ENCODE results near the gene NOP16. TPM values are rescaled to one million over a fixed set of nuclear protein-coding genes. Genes with fewer than 3 reads are reported as not detected.

The NOP16 gene
- total RNA-seq, 3 donors from 2014 or later (not counting 1 experiment from before 2014, with no cell fraction given) = 6.4 to 12.4 (median 12.1) TPM

GRCh38 chr5:176368726-176369125, 19.7 kb downstream of the NOP16 start:
- Histone ChIP-seq H3K4me3 (ENCODE audit: low read length) (no peak overlapping the region), H3K27ac (ENCODE audit: low read length) (no peak overlapping the region), H3K27me3 (ENCODE audit: control insufficient read depth, insufficient read depth, low read length) (no peaks in the 10 kb centered on the region), H3K4me1 (ENCODE audit: control insufficient read depth, insufficient read depth, low read length) (peaks cover 11% of the 10 kb centered on the region), H3K36me3 (ENCODE audit: control insufficient read depth, insufficient read depth, low read length) (no peaks in the 10 kb centered on the region), H3K9me3 (ENCODE audit: control insufficient read depth, insufficient read depth, low read length) (no peaks in the 10 kb centered on the region)
- intact Hi-C loops (cut with micrococcal nuclease) = no loop called here
- no peak overlapping the region for H3K27ac Mint-ChIP-seq
- H3K36me3 Mint-ChIP-seq = peaks cover 6% of the 10 kb centered on the region
- H3K4me3 Mint-ChIP-seq = no peak overlapping the region
- DNase-seq = no peak
- no peak for TF ChIP-seq CTCF (IDR thresholded peaks at IDR 0.05)
- peaks cover 0 to 8% of the 10 kb centered on the region in 2 donors for H3K4me1 Mint-ChIP-seq
- no peak for ATAC-seq
- WGBS (ENCODE audit: insufficient coverage) = 95% methylated on average over 12 of the region's 13 CpGs
- H3K9me3 Mint-ChIP-seq = no peaks in the 10 kb centered on the region
- peaks cover 0 to 16% of the 10 kb centered on the region in 2 donors for H3K27me3 Mint-ChIP-seq (ENCODE audit: low read depth in 2 of 2)

- Mint-ChIP-seq H3K4me3 (peak overlapping the region; percentile 89), H3K27me3 (ENCODE audit: low read depth in 2 of 2) (peaks cover 0 to 16% of the 10 kb centered on the region in 2 donors), H3K27ac (no peak overlapping the region), H3K36me3 (peaks cover 6% of the 10 kb centered on the region), H3K9me3 (no peaks in the 10 kb centered on the region), H3K4me1 (peaks cover 8 to 20% of the 10 kb centered on the region in 2 donors)
- no peak for DNase-seq
- Histone ChIP-seq H3K4me3 (ENCODE audit: low read length) (no peak overlapping the region), H3K9me3 (ENCODE audit: control insufficient read depth, insufficient read depth, low read length) (peaks cover 3% of the 10 kb centered on the region), H3K27ac (ENCODE audit: low read length) (no peak overlapping the region), H3K27me3 (ENCODE audit: control insufficient read depth, insufficient read depth, low read length) (no peaks in the 10 kb centered on the region), H3K36me3 (ENCODE audit: control insufficient read depth, insufficient read depth, low read length) (no peaks in the 10 kb centered on the region), H3K4me1 (ENCODE audit: control insufficient read depth, insufficient read depth, low read length) (peaks cover 20% of the 10 kb centered on the region)
- no peak for ATAC-seq
- intact Hi-C loops (cut with micrococcal nuclease) = no loop called here
- TF ChIP-seq CTCF (IDR thresholded peaks at IDR 0.05) = no peak
- 89% methylated on average over 38 of the region's 38 CpGs for WGBS (ENCODE audit: insufficient coverage)
Measured at GRCh38 chr5:176366232-176366894, 22.0 kb downstream of the NOP16 start.

- peaks cover 3% of the 10 kb centered on the region for H3K9me3 ChIP-seq (ENCODE audit: control insufficient read depth, insufficient read depth, low read length)
- H3K4me3 ChIP-seq (ENCODE audit: low read length) = peak within 1 kb of the TSS; percentile 63
- Mint-ChIP-seq H3K27me3 (ENCODE audit: low read depth in 2 of 2) (peaks cover 0 to 16% of the 10 kb centered on the region in 2 donors), H3K4me1 (peaks cover 15 to 27% of the 10 kb centered on the region in 2 donors), H3K4me3 (peak within 1 kb of the TSS; percentile 79), H3K9me3 (no peaks in the 10 kb centered on the region), H3K27ac (no peak within 1 kb of the TSS), H3K36me3 (peaks cover 6% of the 10 kb centered on the region)
- no peak for TF ChIP-seq CTCF (IDR thresholded peaks at IDR 0.05)
- peaks cover 28% of the 10 kb centered on the region for H3K4me1 ChIP-seq (ENCODE audit: control insufficient read depth, insufficient read depth, low read length)
- no peaks in the 10 kb centered on the region for H3K27me3 ChIP-seq (ENCODE audit: control insufficient read depth, insufficient read depth, low read length)
- H3K36me3 ChIP-seq (ENCODE audit: control insufficient read depth, insufficient read depth, low read length) = no peaks in the 10 kb centered on the region
- intact Hi-C loops (cut with micrococcal nuclease) = no loop called here
- WGBS (ENCODE audit: insufficient coverage) = 1% methylated on average over 108 of the region's 108 CpGs
- H3K27ac ChIP-seq (ENCODE audit: low read length) = peak within 1 kb of the TSS; percentile 53
- DNase-seq = peak in 1 of 2 donors; percentile 66
- ATAC-seq = peak in 2 of 3 donors; percentile 4 to 9
Measured at GRCh38 chr5:176365351-176366231, 22.8 kb downstream of the NOP16 start, which contains the start of gene ARL10. ARL10 (plus strand) TSS chr5:176365487; CDS start chr5:176365564, 77 bp downstream.

All from natural killer cell (primary cell).